ENCODE results near the gene COG8. TPM values are rescaled to one million over a fixed set of nuclear protein-coding genes. Genes with fewer than 3 reads are reported as not detected.

The COG8 gene
- total RNA-seq, 2 donors from 2014 or later, result 24.4 to 31.8 TPM

DNA sequence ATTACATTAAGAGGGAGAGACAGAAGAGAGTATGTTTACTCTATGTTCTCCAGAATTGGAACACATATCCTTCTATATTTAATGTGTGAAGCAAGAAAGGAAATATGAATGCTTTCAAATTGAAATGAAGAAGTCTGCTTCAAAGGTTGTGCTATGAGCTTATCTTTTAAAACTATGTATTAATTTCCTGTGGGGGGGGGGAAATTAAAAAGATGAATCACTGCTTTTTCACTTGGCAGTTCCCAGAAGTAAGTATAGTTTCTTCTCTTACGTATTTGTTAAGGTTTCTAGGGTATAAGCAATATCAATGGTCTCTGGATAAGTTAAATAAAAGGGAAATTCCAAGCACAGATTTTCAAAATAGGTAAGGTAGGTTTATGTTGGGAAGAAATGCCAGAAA is 39.4 kb upstream of the COG8 start:
- Histone ChIP-seq H3K9me3 (no peaks in the 10 kb centered on the region), H3K4me1 (peaks cover 0 to 15% of the 10 kb centered on the region in 2 donors), H3K27ac (no peak overlapping the region), H3K27me3 (no peaks in the 10 kb centered on the region), H3K4me3 (no peak overlapping the region), H3K36me3 (peaks cover 65% of the 10 kb centered on the region)
- TF ChIP-seq, protein P1, sequence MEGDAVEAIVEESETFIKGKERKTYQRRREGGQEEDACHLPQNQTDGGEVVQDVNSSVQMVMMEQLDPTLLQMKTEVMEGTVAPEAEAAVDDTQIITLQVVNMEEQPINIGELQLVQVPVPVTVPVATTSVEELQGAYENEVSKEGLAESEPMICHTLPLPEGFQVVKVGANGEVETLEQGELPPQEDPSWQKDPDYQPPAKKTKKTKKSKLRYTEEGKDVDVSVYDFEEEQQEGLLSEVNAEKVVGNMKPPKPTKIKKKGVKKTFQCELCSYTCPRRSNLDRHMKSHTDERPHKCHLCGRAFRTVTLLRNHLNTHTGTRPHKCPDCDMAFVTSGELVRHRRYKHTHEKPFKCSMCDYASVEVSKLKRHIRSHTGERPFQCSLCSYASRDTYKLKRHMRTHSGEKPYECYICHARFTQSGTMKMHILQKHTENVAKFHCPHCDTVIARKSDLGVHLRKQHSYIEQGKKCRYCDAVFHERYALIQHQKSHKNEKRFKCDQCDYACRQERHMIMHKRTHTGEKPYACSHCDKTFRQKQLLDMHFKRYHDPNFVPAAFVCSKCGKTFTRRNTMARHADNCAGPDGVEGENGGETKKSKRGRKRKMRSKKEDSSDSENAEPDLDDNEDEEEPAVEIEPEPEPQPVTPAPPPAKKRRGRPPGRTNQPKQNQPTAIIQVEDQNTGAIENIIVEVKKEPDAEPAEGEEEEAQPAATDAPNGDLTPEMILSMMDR (IDR thresholded peaks at IDR 0.05), result no peak
- no peak for DNase-seq (ENCODE audit: low spot score)

DNA sequence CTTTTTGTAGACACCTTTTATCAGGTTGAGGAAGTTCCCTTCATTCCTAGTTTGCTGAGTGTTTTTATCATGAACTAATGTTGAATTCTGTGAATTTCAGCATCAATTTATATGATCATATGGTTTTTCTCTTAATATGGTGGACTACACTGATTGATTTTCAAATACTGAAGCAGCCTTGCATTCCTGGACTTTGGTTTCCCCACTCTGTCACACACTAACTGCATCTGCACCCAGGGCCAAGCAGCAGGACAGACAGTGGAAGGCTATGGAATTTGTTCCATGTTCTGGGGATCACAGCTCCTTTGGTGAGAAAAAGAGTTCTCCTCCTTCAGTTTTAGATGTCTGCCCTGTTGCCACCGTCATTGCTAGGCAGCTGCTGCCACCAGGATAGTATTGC is 38.7 kb upstream of the COG8 start:
- TF ChIP-seq, protein P1 (IDR thresholded peaks at IDR 0.05), result no peak
- no peak for DNase-seq (ENCODE audit: low spot score)
- no peaks in the 10 kb centered on the region for H3K27me3 ChIP-seq
- no peak overlapping the region for H3K4me3 ChIP-seq
- H3K27ac ChIP-seq, result no peak overlapping the region
- H3K9me3 ChIP-seq, result no peaks in the 10 kb centered on the region
- peaks cover 58% of the 10 kb centered on the region for H3K36me3 ChIP-seq
- peaks cover 0 to 13% of the 10 kb centered on the region in 2 donors for H3K4me1 ChIP-seq

DNA sequence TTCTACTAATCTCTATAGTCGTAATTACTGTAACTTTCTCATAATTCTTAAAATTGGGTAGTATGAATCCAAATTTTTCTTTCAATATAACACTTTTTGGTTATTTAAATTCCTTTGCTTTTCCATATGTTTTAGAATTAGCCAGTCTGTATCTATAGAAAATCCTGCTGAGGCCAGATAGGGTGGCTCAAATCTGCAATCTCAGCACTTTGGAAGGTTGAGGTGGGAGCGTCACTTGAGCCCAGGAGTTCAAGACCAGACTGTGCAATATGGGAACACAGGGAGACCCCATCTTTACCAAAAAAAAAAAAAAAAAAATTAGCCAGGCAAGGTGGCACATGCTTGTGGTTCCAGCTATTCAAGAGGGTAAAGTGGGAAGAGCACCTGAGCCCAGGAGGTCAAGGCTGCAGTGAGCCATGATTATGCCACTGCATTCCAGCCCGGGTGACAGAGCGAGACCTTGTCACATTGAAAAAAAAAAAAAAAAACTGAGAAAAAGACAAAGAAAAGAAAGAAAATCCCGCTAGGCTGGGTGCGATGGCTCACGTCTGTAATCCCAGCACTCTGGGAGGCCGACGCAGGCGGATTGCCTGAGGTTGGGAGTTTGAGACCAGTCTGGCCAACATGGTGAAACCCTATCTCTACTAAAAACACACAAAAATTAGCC is 37.2 kb upstream of the COG8 start:
- Histone ChIP-seq H3K27ac (no peak overlapping the region), H3K4me1 (peaks cover 0 to 3% of the 10 kb centered on the region in 2 donors), H3K27me3 (no peaks in the 10 kb centered on the region), H3K4me3 (no peak overlapping the region), H3K9me3 (no peaks in the 10 kb centered on the region), H3K36me3 (peaks cover 54% of the 10 kb centered on the region)
- TF ChIP-seq, protein P1 (IDR thresholded peaks at IDR 0.05), result no peak
- no peak for DNase-seq (ENCODE audit: low spot score)

DNA sequence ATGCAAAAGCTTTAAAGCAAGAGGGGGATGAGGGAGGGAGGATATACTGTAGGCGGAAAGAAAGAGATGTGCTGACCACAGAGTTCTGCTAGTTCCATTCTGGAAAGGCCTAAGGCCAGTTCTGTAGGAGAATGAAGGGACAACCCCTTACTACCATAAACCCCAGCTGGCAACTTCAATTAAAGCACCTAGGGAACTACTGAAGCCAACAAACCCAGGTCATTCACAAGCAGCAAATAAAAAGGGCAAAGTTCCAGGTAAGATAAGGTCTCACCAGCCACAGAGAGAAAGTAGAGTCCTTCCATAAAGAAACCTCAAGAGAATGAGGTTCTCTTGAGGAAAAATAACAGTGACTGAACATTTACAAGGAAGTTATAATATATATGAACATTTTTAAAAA is 33.7 kb upstream of the COG8 start:
- TF ChIP-seq, protein P1 (IDR thresholded peaks at IDR 0.05), result no peak
- H3K9me3 ChIP-seq, result no peaks in the 10 kb centered on the region
- no peaks in the 10 kb centered on the region for H3K4me1 ChIP-seq
- no peak overlapping the region for H3K4me3 ChIP-seq
- H3K36me3 ChIP-seq, result peaks cover 51% of the 10 kb centered on the region
- H3K27me3 ChIP-seq, result no peaks in the 10 kb centered on the region
- DNase-seq (ENCODE audit: low spot score), result no peak
- H3K27ac ChIP-seq, result no peak overlapping the region

DNA sequence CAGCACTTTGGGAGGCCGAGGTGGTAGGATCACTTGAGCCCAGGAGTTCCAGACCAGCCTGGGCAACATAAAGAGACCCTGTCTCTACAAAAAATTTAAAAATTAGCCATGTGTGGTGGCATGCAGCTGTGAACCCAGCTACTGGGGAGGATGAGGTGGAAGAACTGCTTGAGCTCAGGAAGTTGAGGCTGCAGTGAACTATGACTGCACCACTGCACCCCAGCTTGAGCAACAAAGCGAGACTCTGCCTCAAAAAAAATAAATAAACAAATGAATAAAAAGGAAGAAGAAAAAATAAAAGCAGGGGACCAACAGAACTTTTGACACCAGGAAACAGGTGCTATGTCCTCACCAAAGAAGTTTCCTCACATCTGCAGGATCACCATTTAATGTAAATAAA is 32.2 kb upstream of the COG8 start:
- H3K27me3 ChIP-seq, result no peaks in the 10 kb centered on the region
- no peaks in the 10 kb centered on the region for H3K9me3 ChIP-seq
- TF ChIP-seq, protein P1 (IDR thresholded peaks at IDR 0.05), result no peak
- no peak for DNase-seq (ENCODE audit: low spot score)
- no peak overlapping the region for H3K27ac ChIP-seq
- H3K4me3 ChIP-seq, result no peak overlapping the region
- peaks cover 60% of the 10 kb centered on the region for H3K36me3 ChIP-seq
- H3K4me1 ChIP-seq, result no peaks in the 10 kb centered on the region

DNA sequence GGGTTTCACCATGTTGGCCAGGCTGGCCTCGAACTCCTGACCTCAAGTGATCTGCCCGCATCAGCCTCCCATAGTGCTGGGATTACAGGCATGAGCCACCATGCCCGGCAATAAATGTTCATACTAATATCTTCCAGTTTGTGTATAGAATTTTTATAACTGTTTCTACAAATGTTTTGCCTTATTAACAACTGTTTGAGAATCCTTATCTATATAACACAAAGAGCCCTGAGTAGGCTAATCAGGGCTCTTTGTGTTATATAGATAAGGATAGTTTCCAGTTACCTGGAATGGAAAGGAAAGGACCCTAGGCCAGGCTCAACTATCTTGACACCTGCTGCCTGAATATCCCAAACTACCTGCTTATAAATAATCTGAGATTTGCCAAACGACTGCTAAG is 29.5 kb upstream of the COG8 start:
- DNase-seq (ENCODE audit: low spot score), result no peak
- H3K4me1 ChIP-seq, result no peaks in the 10 kb centered on the region
- H3K4me3 ChIP-seq, result no peak overlapping the region
- TF ChIP-seq, protein P1 (IDR thresholded peaks at IDR 0.05), result no peak
- H3K27me3 ChIP-seq, result no peaks in the 10 kb centered on the region
- peaks cover 80% of the 10 kb centered on the region for H3K36me3 ChIP-seq
- H3K27ac ChIP-seq, result no peak overlapping the region
- no peaks in the 10 kb centered on the region for H3K9me3 ChIP-seq

Measured in right atrium auricular region (tissue), 2 donors.